ENCODE data around the gene CBX7.

Gene CBX7

GRCh38 chr22:39122772-39123470 is 29.6 kb downstream of the CBX7 start:
- no peak for DNase-seq

DNA sequence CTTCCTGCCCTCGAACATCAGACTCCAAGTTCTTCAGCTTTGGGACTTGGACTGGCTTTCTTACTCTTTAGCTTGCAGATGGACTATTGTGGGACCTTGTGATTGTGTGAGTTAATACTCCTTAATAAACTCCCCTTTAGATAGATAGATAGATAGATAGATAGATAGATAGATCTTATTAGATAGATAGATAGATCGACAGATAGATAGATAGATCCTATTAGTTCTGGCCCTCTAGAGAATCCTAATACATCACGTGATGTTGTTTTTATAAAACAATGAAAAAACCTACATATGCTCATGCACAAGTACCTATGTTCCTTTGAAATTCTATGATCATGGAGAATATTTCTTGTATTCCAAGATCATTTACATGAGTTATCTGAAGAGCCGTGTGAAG is 31.5 kb downstream of the CBX7 start:
- no peak for DNase-seq

DNA sequence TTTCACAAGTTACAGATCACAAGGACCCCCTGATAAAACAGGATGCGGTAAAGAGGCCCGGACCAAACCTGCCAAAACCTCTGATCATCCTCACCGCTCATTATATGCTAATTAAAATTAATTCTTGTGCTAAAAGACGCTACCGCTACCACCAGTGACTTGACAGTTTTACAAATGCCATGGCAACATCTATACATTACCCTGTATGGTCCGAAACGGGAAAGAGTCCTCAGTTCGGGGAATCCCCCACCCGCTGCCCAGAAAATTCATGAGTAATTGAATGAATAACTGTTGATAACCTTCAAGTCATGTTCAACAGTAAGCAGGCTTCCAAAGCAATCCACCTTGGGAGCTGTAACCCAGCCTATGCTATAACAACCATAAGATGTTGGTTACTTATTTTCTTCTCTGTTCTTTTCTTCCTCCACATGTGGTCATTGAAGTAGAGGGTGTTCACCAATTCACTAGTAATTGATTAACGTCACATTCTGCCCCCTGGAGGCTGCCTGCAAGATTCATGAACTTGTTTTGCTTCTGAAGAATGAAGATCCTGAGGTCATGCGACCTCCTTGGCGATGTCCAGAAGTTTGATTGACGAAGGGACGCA is 34.8 kb downstream of the CBX7 start:
- no peak for DNase-seq

GRCh38 chr22:39115977-39116621 is 36.4 kb downstream of the CBX7 start:
- no peak for DNase-seq

DNA sequence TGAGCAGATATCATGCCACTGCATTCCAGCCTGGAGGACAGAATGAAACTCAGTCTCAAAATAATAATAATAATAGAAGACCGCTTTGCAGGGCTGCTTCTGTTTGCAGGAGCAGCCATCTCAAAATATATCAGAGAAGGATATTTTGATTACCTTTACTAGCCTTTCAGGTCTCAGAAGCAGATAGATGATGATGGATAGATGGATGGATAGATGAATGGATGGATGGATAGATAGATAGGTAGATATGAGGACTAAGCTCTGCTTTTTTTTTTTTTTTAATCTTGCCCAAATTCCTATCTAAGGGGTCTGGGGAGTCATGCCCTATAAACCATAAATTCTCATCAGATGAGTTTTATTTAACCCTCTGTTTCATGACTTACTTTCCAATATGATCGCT is 36.9 kb downstream of the CBX7 start:
- no peak for DNase-seq

DNA sequence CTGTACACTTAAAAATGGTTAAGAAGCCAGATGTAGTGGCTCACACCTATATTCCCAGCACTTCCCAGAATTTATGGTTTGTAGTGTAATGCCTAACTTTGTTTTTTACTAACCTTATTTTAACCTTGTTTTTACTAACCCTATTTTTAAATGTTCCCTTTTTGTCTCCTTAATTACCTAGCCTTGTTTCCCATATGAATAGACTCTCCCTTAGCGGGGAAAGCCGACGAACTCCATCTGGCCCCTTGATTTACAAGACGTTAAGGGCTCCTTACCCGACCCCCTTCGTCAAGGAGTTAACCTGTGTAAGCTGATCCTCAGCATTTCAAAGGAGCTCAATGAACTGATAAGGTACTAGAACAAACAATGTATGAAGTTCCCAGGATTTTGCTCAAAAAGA is 38.4 kb downstream of the CBX7 start:
- no peak for DNase-seq

DNA sequence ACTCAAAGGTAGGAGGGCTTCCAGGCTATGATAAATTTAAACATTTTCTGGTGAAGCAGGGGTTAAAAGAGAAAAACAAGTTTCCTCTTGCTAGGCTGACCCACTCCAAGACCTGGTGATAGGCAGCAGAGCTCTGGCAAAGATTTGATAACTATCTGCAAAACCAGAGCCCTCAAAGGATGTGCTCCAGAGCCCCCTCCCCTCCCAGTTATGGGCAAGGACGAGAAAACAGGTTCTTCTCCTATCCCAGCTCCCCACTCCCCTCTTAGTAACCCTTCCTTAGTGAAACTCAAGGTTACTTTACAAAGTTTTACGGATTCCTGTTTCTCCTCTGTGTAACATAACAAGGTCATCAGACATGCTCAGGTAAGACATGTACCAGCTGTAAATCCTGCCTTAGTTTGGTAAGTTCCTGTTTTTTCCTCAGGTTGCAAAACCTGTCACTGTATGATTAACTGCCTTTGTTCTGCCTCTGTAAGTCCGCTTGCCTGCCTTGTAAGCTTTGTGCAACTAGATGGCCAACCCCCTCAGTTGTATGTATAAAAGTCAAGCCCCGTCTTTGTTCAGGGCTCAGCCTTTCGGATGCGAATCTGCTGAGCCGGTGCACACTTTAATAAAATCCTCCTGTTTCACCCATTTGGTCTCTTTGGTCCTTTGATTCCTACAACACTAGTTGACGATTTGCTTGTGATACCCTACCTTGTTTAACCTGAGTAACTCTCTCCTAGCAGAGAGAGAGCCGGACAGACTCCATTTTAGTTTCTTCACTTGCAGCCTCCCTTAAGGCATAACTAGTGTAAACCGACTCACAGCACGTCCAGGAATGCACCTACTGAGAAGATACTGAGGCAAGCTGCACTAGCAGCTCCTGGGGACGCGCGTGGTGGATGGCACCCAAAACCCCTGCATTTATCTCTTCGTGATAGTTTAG is 41.6 kb downstream of the CBX7 start:
- no peak for DNase-seq

- no peak for DNase-seq
These were observed 43.1 kb downstream of the CBX7 start for GRCh38 chr22:39109361-39109760.

- DNase-seq: no peak
These were observed 44.0 kb downstream of the CBX7 start for GRCh38 chr22:39108487-39108886.

DNA sequence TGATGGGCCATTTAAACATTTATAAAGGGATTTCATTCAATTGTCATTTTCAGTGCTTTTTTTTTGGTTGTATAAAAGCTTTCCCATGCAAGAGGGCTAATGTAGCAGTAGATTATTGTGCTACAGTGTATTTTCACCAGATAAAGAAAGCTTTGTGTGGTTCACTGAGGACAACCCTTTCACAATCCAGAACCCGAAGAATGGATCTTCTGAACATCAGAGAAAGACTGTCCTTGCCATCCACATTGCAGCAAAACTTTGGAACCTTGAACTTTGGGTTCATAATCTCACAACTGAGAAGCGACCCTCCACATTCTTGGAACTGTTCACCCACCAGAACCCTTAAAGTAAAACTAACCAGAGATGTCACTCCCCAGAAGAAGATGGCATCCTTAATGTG is 46.2 kb downstream of the CBX7 start:
- DNase-seq: no peak

GRCh38 chr22:39103431-39103830 is 49.0 kb downstream of the CBX7 start:
- no peak for DNase-seq

- DNase-seq: no peak
These were observed 51.3 kb downstream of the CBX7 start for GRCh38 chr22:39101226-39101625.

- DNase-seq: no peak
These were observed 53.9 kb downstream of the CBX7 start for GRCh38 chr22:39098576-39098975.

DNA sequence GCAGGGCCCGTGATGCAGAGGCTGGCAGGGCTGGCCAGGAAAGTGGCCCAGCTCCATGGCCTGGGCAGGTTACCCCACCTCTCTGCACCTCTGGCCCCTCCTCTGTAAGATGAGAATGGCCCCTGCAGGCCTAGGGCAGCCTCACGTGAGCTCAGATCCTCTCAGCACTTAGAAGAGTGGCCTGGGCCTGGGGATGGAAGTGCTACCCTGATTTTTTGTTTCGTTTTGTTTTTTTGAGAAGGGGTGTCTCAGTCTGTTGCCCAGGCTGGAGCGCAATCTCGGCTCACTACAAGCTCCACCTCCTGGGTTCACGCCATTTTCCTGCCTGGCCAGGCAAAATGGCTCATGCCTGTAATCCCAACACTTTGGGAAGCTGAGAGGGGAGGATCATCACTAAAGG is 54.5 kb downstream of the CBX7 start:
- DNase-seq: no peak

DNA sequence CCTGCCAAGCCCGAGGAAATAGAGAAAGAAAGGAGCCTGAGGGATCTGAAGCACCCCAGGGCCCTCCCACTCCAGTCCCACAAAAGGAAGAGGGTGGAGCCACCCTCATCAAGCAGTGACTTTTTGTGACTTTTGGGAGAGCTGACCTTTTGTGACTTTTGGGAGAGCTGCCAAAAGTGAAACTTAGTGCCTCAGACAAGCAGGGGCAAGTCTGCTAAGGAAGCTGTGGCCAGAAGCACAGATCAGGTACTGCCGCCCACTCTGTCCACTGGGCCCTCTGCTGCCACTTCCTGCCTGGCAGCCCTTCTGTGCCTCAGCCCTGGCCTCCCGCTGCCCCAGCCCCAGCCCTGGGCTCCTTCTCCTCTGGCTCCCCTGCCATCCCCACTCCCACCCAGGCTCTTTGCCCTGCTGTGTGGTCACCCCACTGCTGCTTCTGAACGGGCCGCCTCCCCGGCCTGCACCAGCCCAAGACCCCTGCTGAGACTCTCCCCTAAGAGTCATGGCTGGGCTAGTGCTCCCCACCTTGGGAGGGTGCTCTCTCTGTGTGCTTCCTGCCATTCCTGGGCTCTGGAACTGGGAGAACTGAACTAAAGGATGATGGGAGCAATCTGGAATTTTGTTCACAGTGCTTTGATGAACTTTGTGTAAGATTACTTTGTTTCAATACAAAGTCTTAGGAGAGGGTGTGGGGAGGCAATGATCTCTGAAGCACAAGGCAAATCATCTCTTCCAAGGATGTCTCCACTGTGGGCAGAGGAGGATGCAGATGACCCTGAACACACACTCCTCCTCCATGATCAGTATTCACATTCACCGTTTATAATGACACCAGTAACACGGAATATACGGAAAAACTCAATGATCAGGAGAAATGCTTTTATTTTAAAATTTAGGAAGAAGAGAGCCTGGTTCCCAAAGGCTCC is 55.1 kb downstream of the CBX7 start, which contains the start of gene APOBEC3H:
TSS of gene APOBEC3H (plus strand) at position 147 of the 923 bp plus-strand sequence. CDS start 3,035 bp downstream, outside the sequence.
- no peak for DNase-seq

DNA sequence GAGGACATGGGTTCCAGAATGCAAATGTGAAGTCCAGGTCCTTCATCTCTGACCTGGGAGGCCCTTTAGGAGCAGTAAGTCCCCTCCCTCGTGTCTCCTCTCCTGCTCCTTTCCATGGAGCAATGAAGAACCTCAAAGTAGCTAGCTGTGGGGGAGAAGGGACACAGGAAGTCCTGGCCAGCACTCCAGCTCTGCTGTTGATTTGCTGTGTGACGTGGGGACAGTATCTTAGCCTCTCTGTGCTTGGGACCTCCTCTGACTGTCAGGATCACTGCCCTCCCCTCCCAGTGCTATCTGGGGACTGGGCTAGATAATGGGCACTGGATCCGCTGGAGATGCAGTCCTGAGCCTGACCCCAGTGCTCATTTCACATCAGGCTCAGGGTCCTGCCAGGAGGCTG is 56.5 kb downstream of the CBX7 start:
- DNase-seq: no peak

GRCh38 chr22:39094717-39095389 is 57.6 kb downstream of the CBX7 start:
- no peak for DNase-seq

DNA sequence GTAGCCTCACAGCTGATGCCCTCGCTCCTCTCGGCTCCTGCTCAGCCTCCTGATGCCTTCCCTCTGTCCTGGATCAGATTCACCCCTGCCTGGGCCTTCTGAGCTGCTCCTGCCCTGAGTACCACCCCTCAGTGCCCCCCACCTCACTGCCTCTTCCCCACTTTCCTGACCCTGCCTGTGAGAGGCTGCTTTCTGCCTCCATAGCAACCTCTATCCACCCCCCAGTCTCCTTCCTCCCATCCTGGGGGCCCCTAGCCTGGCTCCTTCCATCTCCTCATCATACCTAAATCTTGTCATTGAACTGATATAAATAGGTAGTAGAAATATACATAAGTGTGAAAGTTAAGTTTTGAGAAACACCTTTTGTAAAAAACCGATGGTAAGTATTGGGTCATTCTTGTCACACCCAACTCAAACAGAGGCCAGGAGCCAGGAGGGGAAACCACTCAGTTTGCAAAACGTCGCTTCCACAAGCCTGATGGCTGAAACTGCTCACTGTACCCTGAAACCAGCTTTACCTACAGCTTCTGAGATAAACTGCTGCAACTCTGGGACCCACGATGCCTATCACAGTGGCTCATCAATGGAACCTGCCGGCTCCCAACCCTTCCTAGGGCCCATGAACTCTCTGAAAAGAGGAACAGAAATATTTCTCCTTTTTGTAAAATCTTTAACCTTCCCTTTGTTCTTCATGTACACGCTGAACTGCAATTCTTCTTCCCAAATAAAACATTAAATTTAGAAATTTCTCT is 60.2 kb downstream of the CBX7 start:
- DNase-seq: no peak

DNA sequence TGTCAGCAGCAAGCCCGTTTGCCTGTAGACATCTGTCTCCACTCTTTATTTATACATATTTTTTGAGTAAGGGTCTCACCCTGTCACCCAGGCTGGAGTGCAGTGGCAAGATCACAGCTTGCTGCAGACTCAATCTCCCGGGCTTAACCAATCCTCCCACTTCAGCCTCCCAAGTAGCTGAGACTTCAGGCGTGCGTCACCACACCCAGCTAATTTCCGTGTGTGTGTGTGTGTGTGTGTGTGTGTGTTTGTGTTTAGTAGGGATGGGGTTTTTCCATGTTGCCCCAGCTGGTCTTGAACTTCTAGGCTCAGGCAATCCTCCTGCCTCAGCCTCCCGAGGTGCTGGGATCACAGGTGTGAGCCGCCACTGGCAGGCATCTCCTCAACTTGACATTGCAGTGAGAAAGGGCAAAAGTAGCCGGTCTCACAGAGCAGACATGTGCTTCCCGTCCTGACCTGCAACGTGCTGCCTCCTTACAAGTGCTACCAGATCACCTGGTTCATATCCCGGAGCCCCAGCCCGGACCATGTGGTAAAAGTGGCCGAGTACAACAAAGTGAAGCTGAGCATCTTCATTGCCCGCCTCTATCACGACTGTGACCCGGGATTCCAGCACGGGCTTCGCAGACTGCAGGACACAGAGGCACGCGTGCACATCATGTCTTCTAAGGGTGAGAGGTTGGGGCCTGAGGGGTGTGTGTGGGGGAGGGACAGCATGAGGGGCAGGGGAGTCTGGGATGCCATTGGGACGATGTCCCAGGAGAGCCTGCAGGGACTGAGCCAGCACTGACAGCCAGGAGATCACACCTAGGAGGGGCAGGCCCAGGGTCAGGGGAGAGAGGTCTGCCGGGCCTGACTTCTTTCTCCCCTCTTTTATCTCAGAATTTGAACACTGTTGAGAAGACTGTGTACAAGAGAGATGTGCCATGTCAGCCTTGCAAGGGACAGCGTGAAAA is 61.1 kb downstream of the CBX7 start:
- no peak for DNase-seq

Measured in NCI-H1694 treated with DMSO at 0.1 percent for 48 hours (cell line).